GM18517 (cell line): ENCODE measurements around the gene SPATA3.
"Not testable (repeated sequence)": the region's sequence is repeated elsewhere in the genome, so short reads cannot be mapped to it uniquely, and the experiment has no call there.

Source experiments
- ATAC-seq: cut with Tn5 transposase; IDR thresholded peaks from one replicate; pipeline ENCODE4 v1.9.1; 2021; ENCODE audit warnings: mild to moderate bottlenecking, moderate library complexity; ENCODE audit not compliant: unreplicated experiment

The SPATA3 gene

DNA sequence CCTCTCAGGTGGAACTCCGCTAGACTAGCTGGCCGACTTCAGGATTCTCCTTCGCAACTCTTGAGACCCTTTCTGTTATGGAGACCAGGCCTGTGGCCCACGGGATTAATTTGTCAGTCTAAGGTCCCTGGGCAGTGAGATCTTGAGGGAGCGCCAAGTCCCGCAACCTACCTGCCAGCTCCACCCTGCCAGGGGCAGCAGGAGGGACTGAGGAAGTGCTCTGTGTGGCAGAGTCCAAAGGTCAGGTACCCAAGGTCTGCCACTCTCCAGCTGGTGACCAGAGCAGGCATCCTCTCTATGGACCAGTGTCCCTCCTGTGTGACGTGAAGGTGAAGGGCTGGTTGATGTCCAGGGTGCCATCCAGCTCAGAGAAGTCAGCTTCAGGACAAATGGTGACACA, 4.3 kb upstream of the SPATA3 start:
- ATAC-seq, result no peak

DNA sequence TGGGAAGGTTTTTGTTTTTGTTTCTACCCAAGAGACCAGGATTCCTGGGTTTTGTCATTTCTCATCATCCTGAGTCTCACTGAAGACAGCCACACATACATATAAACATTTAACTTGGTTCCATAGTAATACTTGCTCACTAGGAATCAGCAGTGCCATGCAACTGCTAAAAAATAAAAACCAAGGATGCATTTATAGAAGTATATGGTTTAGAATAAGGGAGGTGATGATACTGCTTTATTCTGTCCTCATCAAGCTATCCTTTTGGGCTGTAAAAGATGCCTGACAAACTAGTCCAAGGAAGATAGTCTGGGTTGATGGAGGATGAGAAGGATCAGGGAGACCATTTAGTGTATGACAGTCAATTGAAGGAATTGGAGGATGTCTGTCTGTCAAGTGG, 740 bp downstream of the SPATA3 start:
- ATAC-seq, result no peak

DNA sequence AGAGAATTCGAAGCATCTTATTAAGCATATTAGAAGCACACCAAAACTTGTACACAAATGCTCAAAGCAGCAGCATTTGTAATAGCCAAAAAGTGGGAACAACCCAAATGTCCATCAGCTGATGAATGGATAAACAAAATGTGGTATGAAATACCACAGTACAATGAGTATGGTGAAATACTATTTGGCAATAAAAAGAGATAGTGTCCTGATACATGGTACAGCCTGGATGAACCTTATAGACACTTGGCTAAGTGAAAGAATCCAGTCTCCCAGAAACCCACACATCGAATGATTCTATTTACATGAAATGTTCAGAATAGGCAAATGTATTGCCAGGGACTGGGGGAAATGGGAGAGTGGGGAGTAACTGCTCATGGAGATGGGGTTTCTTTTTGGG, 3.0 kb downstream of the SPATA3 start:
- ATAC-seq, result no peak

DNA sequence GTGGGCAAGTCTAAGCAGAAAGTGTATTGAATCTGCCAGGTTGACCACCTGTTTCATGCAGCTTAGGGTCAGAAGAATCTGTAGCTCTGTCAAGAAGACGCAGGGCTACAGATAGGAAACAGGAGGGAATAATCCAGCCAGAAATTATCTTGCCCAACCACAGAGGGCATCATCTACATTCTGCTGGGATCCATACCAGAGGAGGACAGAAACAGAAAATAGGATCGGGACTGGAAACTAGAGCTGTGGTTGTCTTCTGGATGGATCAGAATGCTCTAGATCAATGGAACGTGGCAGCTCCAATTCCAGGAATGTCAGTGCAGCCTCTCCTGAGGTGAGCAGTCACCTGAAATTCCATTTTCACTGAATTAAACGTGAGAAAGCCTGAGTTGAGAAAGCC, 3.6 kb downstream of the SPATA3 start:
- ATAC-seq, result no peak

DNA sequence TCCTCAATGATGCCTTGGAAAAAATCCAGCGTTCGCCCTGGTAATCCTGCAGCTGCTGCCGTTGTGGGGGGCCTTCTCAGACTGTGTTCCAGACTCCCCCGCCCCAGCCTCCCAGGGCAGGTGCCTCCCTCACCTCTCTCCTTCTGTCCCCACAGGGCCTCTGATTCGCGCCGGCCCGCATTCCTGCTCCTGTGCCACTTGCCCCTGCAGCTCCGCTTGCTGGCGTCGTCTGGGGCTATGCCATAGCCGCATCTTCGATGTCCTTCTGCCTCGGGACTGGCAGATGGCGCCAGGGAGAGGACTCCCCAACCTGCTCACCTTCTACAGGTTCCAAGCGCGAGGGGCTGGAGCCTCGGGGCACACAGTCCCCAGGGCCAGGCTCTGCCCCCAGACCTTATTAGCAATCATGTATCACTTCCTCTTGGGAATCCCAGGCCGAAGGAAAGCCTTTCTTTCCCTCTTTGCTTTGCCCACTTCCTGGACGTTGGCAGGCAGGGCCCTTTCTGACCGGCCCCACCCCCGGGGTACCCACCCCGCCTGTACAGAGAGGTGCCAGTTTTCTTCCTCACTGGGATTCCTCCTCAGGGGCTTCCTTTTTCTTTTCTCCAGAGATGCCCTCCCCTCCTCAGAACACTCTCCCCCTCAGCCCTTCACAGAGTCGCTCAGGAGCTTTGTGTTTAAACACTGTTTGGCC, 4.4 kb downstream of the SPATA3 start:
- ATAC-seq, result no peak

DNA sequence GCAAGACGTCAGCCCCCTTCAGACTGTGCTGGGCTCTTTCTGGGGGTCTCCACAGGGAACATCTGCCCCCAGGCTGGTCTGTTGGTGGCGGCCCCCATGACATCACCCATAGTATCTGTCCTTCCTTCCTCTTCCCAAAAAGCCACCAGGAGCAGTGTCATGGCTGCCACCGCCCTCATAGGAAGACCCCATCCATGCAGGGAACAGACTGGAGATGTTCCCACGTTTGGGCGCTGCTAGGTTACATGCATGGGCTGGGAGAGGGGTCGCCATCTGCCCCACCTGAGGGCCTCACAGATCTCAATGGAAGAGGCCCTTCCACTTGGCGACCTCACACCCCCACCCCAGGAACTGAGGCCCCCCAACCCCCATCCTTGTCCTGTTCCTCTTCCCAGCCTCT, 5.1 kb downstream of the SPATA3 start:
- ATAC-seq, result no peak

DNA sequence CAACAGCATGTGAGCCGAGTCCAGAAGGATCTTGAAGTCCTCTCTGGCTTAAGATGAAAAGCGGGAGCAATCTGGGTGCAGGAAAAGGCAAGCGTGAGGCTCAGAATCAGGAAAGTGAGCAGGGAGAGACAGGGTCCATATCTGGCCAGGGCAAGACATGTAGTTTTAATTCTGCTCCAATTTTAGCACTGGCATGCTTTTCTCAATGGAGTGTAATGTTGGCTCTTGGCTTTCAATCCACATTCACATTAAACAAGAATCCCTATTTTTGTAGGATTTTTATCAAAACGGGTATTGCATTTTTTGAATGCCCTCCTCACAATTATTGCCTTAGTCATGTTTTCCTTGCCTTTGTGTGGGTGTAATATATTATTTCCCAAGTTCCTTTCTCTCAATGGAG, 6.0 kb downstream of the SPATA3 start:
- ATAC-seq, result no peak

DNA sequence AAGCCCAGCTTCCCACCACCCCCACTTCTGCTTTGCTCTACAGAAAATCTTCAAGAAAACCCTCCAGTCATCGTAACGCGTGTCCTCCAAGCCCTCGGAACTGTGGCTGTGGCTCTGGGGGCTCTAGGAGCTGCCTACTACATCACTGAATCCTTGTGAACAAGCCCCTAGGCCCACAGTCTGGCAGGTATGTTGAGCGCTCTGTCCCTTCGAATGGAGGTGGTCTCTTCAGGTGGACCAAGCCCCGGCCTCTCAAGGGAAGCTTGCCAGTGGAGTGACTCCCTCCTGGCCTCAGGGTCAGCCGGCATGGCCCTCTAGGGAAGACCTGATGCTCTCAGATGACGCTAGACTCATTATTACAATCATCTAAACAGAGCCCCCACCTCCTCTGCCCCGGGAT, 6.7 kb downstream of the SPATA3 start:
- no peak for ATAC-seq

DNA sequence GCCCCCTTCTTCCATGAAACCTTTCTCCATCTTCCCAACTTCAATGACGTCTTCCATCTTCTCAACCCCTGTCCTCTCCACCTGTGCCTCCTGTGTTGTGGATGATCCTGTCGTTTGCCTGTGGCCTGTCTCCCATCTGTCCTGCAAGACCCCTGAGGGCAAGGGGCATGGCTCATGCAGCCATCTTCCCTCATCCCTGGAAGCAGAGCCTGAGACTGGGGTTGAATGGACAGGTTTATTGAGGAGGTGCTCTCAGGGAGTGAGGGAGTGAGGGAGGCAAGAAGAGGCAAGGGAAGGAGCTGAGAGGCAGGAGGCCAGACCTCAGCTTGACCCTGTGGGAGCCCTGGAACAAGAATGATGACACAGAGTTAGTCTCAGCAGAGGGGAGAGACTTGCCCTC, 7.3 kb downstream of the SPATA3 start:
- no peak for ATAC-seq

DNA sequence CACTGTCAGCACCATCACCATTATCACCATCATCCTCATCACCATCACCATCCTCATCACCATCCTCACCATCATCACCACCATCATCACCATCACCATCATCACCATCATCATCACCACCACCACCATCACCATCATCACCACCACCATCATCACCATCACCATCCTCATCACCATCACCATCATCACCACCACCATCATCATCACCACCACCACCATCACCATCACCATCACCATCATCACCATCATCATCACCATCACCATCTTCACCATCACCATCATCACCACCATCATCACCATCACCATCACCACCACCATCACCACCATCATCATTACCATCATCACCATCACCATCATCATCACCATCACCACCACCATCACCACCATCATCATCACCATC, 9.0 kb downstream of the SPATA3 start:
- not testable (repeated sequence) for ATAC-seq

DNA sequence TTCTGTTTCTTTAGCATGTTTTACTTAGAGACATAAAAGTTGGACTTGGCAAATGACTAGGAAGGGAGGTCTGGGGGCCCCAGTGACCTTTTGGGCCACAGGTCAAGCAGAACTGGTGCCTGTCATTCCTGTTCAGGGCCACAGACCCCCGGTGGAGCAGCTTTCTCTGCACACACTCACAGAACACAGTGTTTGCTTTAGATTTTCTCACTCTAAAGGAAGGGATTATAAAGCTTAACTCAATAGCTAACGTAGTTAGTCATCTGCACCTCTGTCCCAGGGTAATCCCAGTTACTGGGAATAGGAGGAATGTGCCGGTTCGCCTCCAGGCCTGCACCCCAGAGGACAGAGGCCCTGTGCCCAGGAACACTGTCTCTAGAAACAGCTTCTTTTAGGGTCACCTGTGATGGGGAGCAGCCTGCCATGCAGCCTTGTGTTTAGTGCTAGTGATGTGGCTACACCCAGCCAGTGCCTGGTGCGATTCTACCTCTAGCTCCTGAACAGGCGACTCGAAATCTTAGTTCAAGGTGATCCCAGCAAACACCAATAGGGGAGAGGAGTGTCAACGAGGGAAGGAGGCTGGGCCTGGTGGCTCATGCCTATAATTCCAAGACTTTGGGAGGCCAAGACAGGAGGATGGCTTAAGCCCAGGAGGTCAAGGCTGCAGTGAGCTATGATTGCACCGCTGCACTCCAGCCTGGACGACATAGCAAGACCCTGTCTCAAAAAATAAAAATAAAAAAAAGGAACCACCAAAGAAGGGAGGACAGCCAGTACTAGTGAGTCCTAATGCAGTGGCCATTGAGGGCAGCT, 11.6 kb downstream of the SPATA3 start:
- no peak for ATAC-seq

DNA sequence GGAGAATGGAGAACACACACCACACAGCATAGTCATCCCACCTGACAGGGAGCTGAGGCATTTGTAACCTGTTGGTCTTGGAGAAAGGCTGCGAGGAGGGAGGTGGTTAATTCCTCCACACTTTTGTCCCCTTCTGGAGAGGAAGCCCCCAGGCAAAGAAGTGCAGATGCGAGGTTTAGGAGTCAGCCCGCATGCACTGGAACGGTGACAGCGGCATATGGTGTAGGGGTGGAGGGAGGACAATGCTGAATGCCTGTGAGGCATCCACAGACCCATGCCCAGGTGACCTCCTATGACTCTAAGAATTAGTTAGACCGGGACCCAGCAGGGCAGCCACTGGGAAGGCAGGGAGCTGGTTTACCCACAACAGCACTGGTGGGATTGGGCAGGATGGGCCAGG, 12.2 kb downstream of the SPATA3 start:
- ATAC-seq, result no peak

DNA sequence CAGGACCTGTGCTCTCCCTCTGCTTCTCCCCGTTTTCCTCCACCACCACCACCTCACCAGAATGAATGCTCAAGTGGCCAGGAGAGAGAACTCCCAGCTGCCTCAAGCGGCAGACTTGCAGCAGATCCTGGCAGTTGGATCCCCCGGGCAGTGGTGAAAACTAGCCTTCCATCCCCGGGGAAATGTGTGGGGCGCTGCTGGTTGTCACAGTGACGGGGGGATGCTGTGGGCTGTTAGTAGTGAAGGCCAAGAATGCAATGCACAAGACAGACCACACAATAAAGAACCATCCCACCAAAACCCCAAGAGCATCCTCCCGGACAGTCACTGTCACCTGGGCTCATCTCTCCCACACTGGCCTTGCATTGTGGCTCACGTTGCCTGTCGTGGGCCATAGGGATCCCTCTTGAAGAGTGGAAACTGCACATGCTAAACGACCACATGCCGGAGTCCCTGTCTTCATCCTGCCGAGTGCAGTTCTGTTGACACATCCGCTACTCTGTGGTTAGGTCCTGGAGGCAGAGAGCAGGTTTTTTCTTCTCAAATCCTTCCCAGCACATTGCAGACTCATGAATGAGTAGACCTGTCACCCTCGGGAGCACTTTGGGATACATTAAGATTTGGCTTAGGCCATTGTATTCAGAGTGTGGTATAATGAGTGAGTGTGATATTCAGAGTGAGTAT, 13.5 kb downstream of the SPATA3 start:
- no peak for ATAC-seq

DNA sequence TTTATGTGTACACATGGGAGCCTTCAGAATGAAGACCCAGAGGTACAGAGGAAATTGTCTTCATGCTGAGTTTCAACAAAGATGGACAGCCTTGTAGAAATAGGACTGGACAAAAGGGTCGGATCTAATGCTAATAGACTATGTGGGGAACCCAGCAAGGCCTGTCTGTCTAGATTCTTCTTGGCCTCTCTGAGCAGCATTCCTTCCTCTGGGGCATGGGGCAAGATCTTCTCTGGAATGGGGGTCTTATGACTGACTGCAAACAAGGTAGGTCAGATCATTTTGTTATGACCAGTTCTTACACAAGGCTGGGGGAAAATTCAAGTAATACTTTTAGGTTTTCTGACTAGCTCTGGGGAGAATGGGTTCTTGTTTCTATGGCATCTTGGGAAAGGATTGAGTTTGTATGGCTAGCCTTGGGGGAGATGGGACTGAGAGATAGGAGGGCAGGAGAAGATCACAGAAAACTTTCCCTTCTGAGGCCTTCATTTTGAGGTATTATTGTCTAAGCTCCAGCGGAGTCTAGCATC, 14.3 kb downstream of the SPATA3 start:
- ATAC-seq, result no peak

DNA sequence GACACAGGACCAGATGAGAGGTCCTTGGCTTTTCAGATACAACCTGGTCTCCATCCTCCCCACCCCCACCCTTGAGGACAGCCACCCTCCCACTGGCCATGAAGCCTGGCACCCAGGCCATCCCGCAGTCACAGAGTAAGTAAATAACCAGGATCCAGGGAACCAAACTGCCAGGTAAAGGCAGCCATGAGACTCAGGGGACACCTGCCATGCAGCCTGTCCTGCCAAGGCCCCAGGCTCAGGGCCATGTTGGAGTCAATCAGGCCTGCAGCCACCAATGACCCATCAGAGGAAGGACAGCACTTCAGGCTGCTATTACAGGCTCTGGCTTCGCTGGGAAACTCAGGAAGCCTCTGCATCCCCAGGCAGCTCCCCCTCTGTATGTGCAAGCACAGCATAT, 15.6 kb downstream of the SPATA3 start:
- no peak for ATAC-seq

DNA sequence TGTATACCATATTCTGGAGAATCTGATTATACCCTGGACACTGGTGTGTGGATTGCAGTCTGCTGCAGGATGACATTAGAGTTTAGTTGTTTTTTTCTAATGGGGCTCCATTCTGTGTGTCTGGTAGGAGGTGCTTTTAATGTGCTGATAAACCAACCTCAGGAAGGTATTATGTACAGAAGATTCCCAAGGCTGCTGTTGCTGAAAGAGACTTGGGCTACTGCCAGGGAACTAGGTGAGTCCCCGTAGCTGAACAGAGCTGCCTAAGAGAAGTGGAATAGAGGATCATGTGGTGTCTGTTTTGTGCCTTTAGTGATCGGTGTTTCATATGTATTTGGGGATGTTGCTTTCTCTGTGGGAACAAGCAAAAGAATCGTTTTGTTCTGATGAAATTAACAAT, 16.5 kb downstream of the SPATA3 start:
- no peak for ATAC-seq

DNA sequence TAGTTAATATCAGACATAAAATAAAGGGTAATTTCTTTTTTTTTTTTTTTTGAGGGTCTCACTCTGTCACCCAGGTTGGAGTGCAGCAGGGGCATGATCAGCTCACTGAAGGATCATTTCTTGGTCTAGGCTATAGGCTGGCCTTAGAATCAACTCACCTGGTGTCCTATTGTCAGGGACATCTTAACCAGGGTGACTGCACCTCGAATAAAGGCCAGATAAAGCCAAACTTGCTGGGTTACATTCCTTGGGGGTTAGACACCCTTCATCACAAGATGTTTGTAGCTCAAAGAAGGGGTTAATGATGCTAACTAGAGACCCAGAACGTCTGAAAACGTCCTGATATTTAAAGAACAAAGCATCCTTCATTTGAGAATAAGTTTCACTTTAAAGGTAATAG, 17.9 kb downstream of the SPATA3 start:
- no peak for ATAC-seq

DNA sequence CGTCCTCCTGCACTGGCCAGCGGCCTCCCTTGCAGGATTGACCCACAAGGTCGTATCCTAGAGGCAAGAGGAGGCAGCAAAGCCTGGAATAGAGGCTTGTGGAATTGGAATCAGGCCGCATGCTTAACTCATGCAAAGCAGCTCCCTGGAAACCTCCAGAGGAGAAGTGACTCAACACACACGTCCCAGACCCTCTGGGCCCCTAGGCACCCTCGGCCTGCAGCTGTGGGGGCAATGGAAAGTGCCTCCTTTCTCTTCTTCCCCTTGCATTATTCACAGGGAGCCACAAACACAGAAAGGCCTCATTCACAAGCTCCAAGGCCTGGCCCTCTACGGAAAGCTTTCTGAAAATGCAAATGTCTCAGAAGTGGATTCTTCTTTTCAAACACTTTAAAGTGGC, 19.6 kb downstream of the SPATA3 start:
- no peak for ATAC-seq

DNA sequence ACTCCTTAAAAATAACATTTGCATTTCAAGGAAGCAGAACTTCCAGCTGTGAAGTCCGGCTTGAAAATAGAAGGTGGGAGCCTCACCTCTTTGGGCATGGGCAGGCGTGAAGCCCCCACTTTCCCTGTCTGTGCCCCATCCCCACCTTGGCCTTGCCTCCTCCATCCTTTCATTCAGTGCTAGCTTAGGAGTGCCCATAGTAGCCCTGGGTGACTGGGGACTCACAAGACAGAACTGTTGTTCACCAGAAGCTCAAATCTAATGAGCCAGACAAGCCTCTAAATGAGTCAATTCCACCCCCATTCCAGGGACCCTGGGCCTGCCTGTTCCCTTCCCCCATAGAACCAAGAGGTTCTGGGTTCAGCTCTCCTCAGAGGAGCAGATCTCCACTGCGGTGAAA, 20.0 kb downstream of the SPATA3 start:
- ATAC-seq, result no peak

DNA sequence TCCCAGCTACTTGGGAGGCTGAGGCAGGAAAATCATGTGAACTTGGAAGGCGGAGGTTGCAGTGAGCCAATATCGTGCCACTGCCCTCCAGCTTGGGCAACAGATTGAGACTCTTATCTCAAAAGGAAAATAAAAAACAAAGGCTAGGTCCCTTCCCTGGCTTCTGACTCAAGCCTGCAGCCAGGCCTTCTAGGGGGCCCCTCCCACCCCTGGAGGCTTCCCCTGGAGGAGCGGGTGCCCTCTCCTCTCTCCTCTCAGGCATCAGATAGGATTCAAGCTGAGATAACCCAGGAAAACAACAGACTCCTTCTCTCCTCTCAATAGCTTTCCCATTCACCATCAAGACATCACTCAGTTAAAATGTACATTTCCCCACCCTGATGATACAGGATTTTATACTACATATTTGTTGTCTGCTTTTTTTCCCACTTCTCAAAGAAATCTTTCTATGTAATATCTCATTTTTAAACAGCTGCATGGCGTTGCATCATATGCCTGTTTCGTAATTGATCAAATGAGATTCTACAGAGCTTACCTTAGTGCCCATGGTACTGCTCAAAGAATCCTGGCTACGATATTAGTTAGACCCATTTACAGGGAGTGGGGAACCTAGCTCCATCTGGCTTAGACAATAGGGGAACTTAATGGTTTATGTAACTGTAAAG, 20.8 kb downstream of the SPATA3 start:
- no peak for ATAC-seq

DNA sequence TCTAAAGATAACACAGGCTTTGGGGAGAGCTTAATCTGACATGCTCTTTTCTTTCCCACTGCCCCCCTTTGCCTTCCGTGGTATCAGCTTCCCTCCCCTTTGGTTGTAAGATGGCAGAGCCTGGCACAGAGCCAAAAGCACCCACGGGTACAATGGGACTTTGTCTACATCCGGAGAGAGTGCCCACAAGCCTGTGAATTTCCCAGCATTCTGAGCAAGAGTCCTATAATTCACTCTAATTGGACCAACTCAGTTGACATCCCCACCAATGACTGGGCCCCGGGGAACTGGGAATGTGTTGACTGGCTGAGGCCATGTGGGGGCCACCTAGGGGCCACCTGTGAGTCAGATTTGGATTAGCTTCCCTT, 21.3 kb downstream of the SPATA3 start:
- ATAC-seq, result no peak
